ENCODE results near the gene DAP3. TPM values are rescaled to one million over a fixed set of nuclear protein-coding genes. Genes with fewer than 3 reads are reported as not detected.
"Not testable (repeated sequence)": the region's sequence is repeated elsewhere in the genome, so short reads cannot be mapped to it uniquely, and the experiment has no call there.

DAP3 gene
- total RNA-seq, 1 experiment from 2014 or later, result 148 TPM

- no peak overlapping the region for H3K4me3 ChIP-seq (replicated peaks in 1 of 2; ENCODE audit: low read depth in 1 of 2, low read length in 2 of 2)
- no peaks in the 10 kb centered on the region for H3K27me3 ChIP-seq (ENCODE audit: insufficient read depth, low read length)
- ATAC-seq (peak; percentile 85), DNase-seq (ENCODE audit: low read depth, low spot score) (peak; percentile 24)
- H3K4me1 ChIP-seq (ENCODE audit: control insufficient read depth in 1 of 2, insufficient read depth in 2 of 2, low read length in 2 of 2), result peaks cover 10 to 19% of the 10 kb centered on the region in 2 experiments
- peak overlapping the region; percentile 46 for H3K4me2 ChIP-seq (ENCODE audit: low read length)
- H2AFZ ChIP-seq (ENCODE audit: low read depth, low read length, poor library complexity, severe bottlenecking), result no peak overlapping the region
- no peak for TF ChIP-seq TCF7L2 (IDR thresholded peaks at IDR 0.05; ENCODE audit: borderline replicate concordance, extremely low read depth, insufficient read depth, insufficient read length)
- TF ChIP-seq FOSL1 (IDR thresholded peaks at IDR 0.05; ENCODE audit: low read depth), result peak; percentile 26; the same call in 1 of the 2 replicates
- TF ChIP-seq CEBPB (IDR thresholded peaks at IDR 0.05; ENCODE audit: low read depth), result no peak
- TF ChIP-seq ZFX (IDR thresholded peaks at IDR 0.05), result no peak
- TF ChIP-seq JUND (IDR thresholded peaks at IDR 0.05), result 0 out of 2 replicates have a peak, but pooled peaks have one; percentile 21
- no peaks in the 10 kb centered on the region for H4K20me1 ChIP-seq (ENCODE audit: insufficient read depth)
- H3K36me3 ChIP-seq (ENCODE audit: control insufficient read depth in 1 of 2, insufficient read depth in 2 of 2, low read length in 2 of 2), result peaks cover under 1 to 5% of the 10 kb centered on the region in 2 experiments; a peak in 2 of 4 replicates
- H3K79me2 ChIP-seq (ENCODE audit: insufficient read depth, low read length), result peaks cover 78% of the 10 kb centered on the region
- no peaks in the 10 kb centered on the region for H3K9me2 ChIP-seq (ENCODE audit: insufficient read depth)
- intact Hi-C loops (cut with micrococcal nuclease), result no loop called here
- CTCF ChIA-PET, result interaction anchor here (0.6 kb wide), 1 partner anchor 23 kb away, joined by 3 read pairs; no protein-coding TSS in a partner anchor
- no TSS peak for BruUV-seq (replicated peaks)
- POLR2A ChIA-PET, result no interaction called here
- RAD21 ChIA-PET (ENCODE audit: low non-redundant PET in 1 of 2, low total read pairs in 2 of 2, uncharacterized antibody in 2 of 2, unreplicated experiment in 2 of 2), result no interaction called here
- H3K9me3 ChIP-seq (ENCODE audit: control insufficient read depth in 1 of 2, insufficient read depth in 1 of 2, low read depth in 1 of 2, low read length in 2 of 2), result no peaks in the 10 kb centered on the region
- H3K27ac ChIP-seq (ENCODE audit: low read depth, low read length), result no peak overlapping the region
- H3K9ac ChIP-seq (ENCODE audit: low read length), result no peak overlapping the region
These were observed 17.2 kb downstream of the DAP3 start for GRCh38 chr1:155706139-155706538.

DNA sequence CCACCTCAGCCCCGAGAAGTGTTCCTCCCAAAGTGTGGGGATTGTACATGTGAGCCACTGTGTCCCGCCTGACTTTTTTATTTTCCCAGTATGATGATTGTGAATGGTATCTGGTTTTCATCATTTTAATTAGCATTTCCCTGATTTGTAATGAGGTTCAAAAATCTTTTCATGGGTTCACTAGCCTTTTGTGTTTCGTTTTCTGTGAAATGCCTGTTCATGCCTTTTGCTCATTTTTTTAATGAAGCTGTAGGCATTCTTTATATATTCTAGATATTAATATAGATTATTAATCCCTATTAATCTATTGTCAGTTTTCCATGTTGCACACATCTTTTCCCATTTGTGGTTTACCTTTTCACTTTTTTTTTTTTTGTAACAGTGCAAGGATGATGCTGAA, 20.5 kb downstream of the DAP3 start:
- no peak overlapping the region for H3K4me2 ChIP-seq (ENCODE audit: low read length)
- H3K4me3 ChIP-seq (replicated peaks in 1 of 2; ENCODE audit: low read depth in 1 of 2, low read length in 2 of 2), result no peak overlapping the region
- no peak overlapping the region for H2AFZ ChIP-seq (ENCODE audit: low read depth, low read length, poor library complexity, severe bottlenecking)
- RAD21 ChIA-PET (ENCODE audit: low non-redundant PET in 1 of 2, low total read pairs in 2 of 2, uncharacterized antibody in 2 of 2, unreplicated experiment in 2 of 2), result no interaction called here
- intact Hi-C loops (cut with micrococcal nuclease), result no loop called here
- CTCF ChIA-PET, result no interaction called here
- TF ChIP-seq FOSL1 (IDR thresholded peaks at IDR 0.05; ENCODE audit: low read depth), result no peak
- no peak overlapping the region for H3K27ac ChIP-seq (ENCODE audit: low read depth, low read length)
- POLR2A ChIA-PET, result no interaction called here
- H3K79me2 ChIP-seq (ENCODE audit: insufficient read depth, low read length), result peaks cover 76% of the 10 kb centered on the region
- BruUV-seq (replicated peaks), result no TSS peak
- DNase-seq (ENCODE audit: low read depth, low spot score) (no peak), ATAC-seq (no peak)
- no peaks in the 10 kb centered on the region for H4K20me1 ChIP-seq (ENCODE audit: insufficient read depth)
- no peaks in the 10 kb centered on the region for H3K9me3 ChIP-seq (ENCODE audit: control insufficient read depth in 1 of 2, insufficient read depth in 1 of 2, low read depth in 1 of 2, low read length in 2 of 2)
- H3K36me3 ChIP-seq (ENCODE audit: control insufficient read depth in 1 of 2, insufficient read depth in 2 of 2, low read length in 2 of 2), result peaks cover 10 to 15% of the 10 kb centered on the region in 2 experiments; a peak in 3 of 4 replicates
- no peaks in the 10 kb centered on the region for H3K27me3 ChIP-seq (ENCODE audit: insufficient read depth, low read length)
- H3K9ac ChIP-seq (ENCODE audit: low read length), result no peak overlapping the region
- no peaks in the 10 kb centered on the region for H3K9me2 ChIP-seq (ENCODE audit: insufficient read depth)
- H3K4me1 ChIP-seq (ENCODE audit: control insufficient read depth in 1 of 2, insufficient read depth in 2 of 2, low read length in 2 of 2), result peaks cover 10 to 19% of the 10 kb centered on the region in 2 experiments

- POLR2A ChIA-PET; H2AFZ ChIP-seq (ENCODE audit: low read depth, low read length, poor library complexity, severe bottlenecking); H3K4me1 ChIP-seq (ENCODE audit: control insufficient read depth in 1 of 2, insufficient read depth in 2 of 2, low read length in 2 of 2); H3K9me2 ChIP-seq (ENCODE audit: insufficient read depth); BruUV-seq (replicated peaks); H3K4me2 ChIP-seq (ENCODE audit: low read length); H4K20me1 ChIP-seq (ENCODE audit: insufficient read depth); DNase-seq (ENCODE audit: low read depth, low spot score); intact Hi-C loops (cut with micrococcal nuclease); CTCF ChIA-PET; ATAC-seq; H3K27me3 ChIP-seq (ENCODE audit: insufficient read depth, low read length); H3K9ac ChIP-seq (ENCODE audit: low read length); H3K9me3 ChIP-seq (ENCODE audit: control insufficient read depth in 1 of 2, insufficient read depth in 1 of 2, low read depth in 1 of 2, low read length in 2 of 2); H3K27ac ChIP-seq (ENCODE audit: low read depth, low read length); H3K4me3 ChIP-seq (replicated peaks in 1 of 2; ENCODE audit: low read depth in 1 of 2, low read length in 2 of 2); RAD21 ChIA-PET (ENCODE audit: low non-redundant PET in 1 of 2, low total read pairs in 2 of 2, uncharacterized antibody in 2 of 2, unreplicated experiment in 2 of 2): not testable (repeated sequence)
- Histone ChIP-seq H3K79me2 (ENCODE audit: insufficient read depth, low read length) (peaks cover 70% of the 10 kb centered on the region), H3K36me3 (ENCODE audit: control insufficient read depth in 1 of 2, insufficient read depth in 2 of 2, low read length in 2 of 2) (peaks cover 10 to 21% of the 10 kb centered on the region in 2 experiments)
These were observed 22.6 kb downstream of the DAP3 start for GRCh38 chr1:155711457-155711856.

Data from HCT116 (cell line).